ENCODE measurements around the gene CIB4. TPM values are rescaled to one million over a fixed set of nuclear protein-coding genes. Genes with fewer than 3 reads are reported as not detected.

CIB4 gene
- total RNA-seq, 1 donor from 2014 or later = not detected

GRCh38 chr2:26654061-26654340 lies 12.8 kb upstream of the CIB4 start:
- no peak overlapping the region for H3K4me3 ChIP-seq
- no peaks in the 10 kb centered on the region for H3K36me3 ChIP-seq
- no peak for DNase-seq
- no peaks in the 10 kb centered on the region for H3K9me3 ChIP-seq
- no peak overlapping the region for H3K27ac ChIP-seq
- no peak for ATAC-seq
- TF ChIP-seq, protein P1, sequence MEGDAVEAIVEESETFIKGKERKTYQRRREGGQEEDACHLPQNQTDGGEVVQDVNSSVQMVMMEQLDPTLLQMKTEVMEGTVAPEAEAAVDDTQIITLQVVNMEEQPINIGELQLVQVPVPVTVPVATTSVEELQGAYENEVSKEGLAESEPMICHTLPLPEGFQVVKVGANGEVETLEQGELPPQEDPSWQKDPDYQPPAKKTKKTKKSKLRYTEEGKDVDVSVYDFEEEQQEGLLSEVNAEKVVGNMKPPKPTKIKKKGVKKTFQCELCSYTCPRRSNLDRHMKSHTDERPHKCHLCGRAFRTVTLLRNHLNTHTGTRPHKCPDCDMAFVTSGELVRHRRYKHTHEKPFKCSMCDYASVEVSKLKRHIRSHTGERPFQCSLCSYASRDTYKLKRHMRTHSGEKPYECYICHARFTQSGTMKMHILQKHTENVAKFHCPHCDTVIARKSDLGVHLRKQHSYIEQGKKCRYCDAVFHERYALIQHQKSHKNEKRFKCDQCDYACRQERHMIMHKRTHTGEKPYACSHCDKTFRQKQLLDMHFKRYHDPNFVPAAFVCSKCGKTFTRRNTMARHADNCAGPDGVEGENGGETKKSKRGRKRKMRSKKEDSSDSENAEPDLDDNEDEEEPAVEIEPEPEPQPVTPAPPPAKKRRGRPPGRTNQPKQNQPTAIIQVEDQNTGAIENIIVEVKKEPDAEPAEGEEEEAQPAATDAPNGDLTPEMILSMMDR (IDR thresholded peaks at IDR 0.05) = no peak
- no peaks in the 10 kb centered on the region for H3K27me3 ChIP-seq (ENCODE audit: low read depth)
- H3K4me1 ChIP-seq = peaks cover 26% of the 10 kb centered on the region
- intact Hi-C loops (cut with DNase I) = no loop called here

DNA sequence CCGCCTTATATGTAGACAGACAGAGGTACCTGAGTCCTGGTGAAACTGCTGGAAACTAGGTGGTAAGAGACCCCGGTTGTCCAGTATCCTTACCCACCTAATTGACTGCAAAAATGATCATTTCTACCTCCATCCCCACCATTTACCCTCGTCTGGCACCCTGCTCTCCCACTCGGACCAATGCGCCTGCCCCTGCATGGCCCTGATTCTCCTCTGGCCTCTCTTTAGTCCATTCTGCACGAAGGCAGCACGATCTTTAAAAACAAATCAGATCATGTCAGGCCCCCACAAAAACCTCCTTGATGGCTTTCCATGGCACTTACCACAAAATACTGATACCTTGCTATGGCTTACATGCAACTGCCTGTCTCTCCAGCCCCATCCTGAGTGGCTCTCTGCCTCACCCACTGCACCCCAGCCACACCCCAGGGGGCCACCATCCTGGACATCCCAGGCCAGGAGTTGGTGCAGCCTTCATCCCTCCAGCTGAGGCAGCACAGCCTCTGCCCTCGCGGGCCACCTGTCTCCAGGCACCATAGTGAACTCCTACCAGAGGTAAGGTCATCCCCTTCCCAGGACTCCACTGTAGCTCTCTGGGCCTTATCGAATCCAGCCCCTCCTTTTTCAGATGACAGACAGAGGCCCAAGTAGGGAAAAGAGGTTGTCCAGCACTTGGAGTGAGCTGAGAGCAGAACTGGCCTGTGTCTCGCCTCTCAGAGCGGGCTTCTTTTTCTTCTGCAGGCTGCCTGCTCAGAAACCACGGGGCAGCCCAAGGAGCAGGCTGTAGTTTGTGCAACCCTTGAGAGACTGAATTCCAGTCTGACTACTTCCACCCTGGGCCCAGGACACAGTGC lies 12.3 kb upstream of the CIB4 start:
- intact Hi-C loops (cut with DNase I) = no loop called here
- TF ChIP-seq, protein P1 (IDR thresholded peaks at IDR 0.05) = no peak
- Histone ChIP-seq H3K27me3 (ENCODE audit: low read depth) (no peaks in the 10 kb centered on the region), H3K4me1 (peaks cover 26% of the 10 kb centered on the region), H3K9me3 (no peaks in the 10 kb centered on the region), H3K4me3 (no peak overlapping the region), H3K36me3 (no peaks in the 10 kb centered on the region), H3K27ac (peak overlapping the region; percentile 68)
- ATAC-seq (peak; percentile 71 to 88), DNase-seq (no peak)

GRCh38 chr2:26652361-26653041 lies 11.3 kb upstream of the CIB4 start:
- Histone ChIP-seq H3K4me3 (peak overlapping the region; percentile 7), H3K27me3 (ENCODE audit: low read depth) (no peaks in the 10 kb centered on the region), H3K9me3 (no peaks in the 10 kb centered on the region), H3K27ac (peak overlapping the region; percentile 68), H3K4me1 (peaks cover 26% of the 10 kb centered on the region), H3K36me3 (no peaks in the 10 kb centered on the region)
- TF ChIP-seq, protein P1 (IDR thresholded peaks at IDR 0.05) = no peak
- intact Hi-C loops (cut with DNase I) = no loop called here
- no peak for DNase-seq
- ATAC-seq = peak; percentile 36 to 60

DNA sequence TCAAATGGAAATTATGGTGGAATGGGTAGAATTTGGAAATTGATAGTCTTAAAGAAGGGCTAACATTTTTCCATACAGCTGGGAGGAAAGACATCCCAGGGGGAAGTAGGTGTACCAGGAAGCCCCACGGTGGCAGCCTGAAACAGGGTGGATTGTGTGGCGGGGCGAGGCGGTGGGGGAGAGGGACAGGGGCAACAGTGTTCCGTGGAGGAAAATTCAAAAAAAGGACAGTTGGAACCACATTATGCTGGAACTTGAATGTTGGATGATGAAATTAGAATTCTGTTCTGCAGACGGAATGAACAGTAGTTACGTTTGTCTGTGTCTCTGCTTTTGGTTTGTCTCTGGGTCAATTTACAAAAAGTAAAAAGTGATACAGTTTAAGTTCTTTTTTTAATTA lies 10.6 kb upstream of the CIB4 start:
- Histone ChIP-seq H3K4me1 (peaks cover 26% of the 10 kb centered on the region), H3K4me3 (no peak overlapping the region), H3K27ac (peak overlapping the region; percentile 72), H3K9me3 (no peaks in the 10 kb centered on the region), H3K27me3 (ENCODE audit: low read depth) (no peaks in the 10 kb centered on the region), H3K36me3 (no peaks in the 10 kb centered on the region)
- TF ChIP-seq, protein P1 (IDR thresholded peaks at IDR 0.05) = no peak
- intact Hi-C loops (cut with DNase I) = no loop called here
- ATAC-seq (no peak), DNase-seq (no peak)

GRCh38 chr2:26651470-26651771 lies 10.3 kb upstream of the CIB4 start:
- ATAC-seq (no peak), DNase-seq (no peak)
- H3K36me3 ChIP-seq = no peaks in the 10 kb centered on the region
- intact Hi-C loops (cut with DNase I) = no loop called here
- H3K9me3 ChIP-seq = no peaks in the 10 kb centered on the region
- H3K4me3 ChIP-seq = no peak overlapping the region
- TF ChIP-seq, protein P1 (IDR thresholded peaks at IDR 0.05) = no peak
- no peaks in the 10 kb centered on the region for H3K27me3 ChIP-seq (ENCODE audit: low read depth)
- peaks cover 26% of the 10 kb centered on the region for H3K4me1 ChIP-seq
- peak overlapping the region; percentile 72 for H3K27ac ChIP-seq

All from lower lobe of right lung (tissue), 2 donors.